Prostate gland (tissue), 2 donors: Measurements from ENCODE around the gene HAND2. TPM values are rescaled to one million over a fixed set of nuclear protein-coding genes. Genes with fewer than 3 reads are reported as not detected.

Experiments
- DNase-seq: peaks from one replicate; pipeline ENCODE4 v3.0.0-alpha.2; 2019; ENCODE audit warnings: low spot score
- H3K27ac ChIP-seq, 2 donors: fragments of 200-600 bp; sonication (generic); 2 replicates each; pipeline ENCODE4 v1.5.1; 2017 to 2019
- H3K27me3 ChIP-seq: fragments of 200-600 bp; sonication (generic); replicated peaks from 2 replicates; pipeline ENCODE4 v1.5.1; 2019; ENCODE audit not compliant: insufficient read depth
- H3K36me3 ChIP-seq, 2 donors: fragments of 200-600 bp; sonication (generic); 1 replicate in 1 of 2; 2 replicates in 1 of 2; pipeline versions ENCODE4 v1.5.1 to v1.8.1; 2017 to 2019
- H3K4me1 ChIP-seq: fragments of 200-600 bp; sonication (generic); replicated peaks from 2 replicates; pipeline ENCODE4 v1.5.1; 2019
- H3K4me3 ChIP-seq, 2 donors: fragments of 200-600 bp; sonication (generic); 2 replicates each; pipeline ENCODE4 v1.5.1; 2017 to 2019
- H3K9me3 ChIP-seq: fragments of 200-600 bp; sonication (generic); 2 replicates; pipeline ENCODE4 v1.5.1; 2017
- POLR2A ChIP-seq: fragments of 450-650 bp; IDR thresholded peaks from one replicate; pipeline ENCODE4 v1.6.1; 2016; ENCODE audit warnings: antibody characterized with exemption, mild to moderate bottlenecking
- POLR2AphosphoS5 ChIP-seq: sonication (generic); formaldehyde crosslinking; IDR thresholded peaks from one replicate; pipeline ENCODE4 v1.6.1; 2017; ENCODE audit warnings: antibody characterized with exemption
- WGBS: methylation state at CpG from one replicate; pipeline ENCODE4 v1.1.5; 2018; 5-methylcytosine and 5-hydroxymethylcytosine counted together
- intact Hi-C: fragments of 100-400 bp; cut with DNase I; formaldehyde crosslinking; loops from one replicate; pipeline ENCODE4 v1.14.2; 2022
- total RNA-seq, 2 donors: library from RNA; depleted of rRNA; stranded (reverse); fragments of >200 nt; gene quantifications; one replicate each; pipeline ENCODE4 v1.1.0, GENCODE V29; 2016
- TF ChIP-seq, protein P1 (sequence below), 4 experiments: fragments of 200-600 bp in 2 of 4; fragments of 450-650 bp in 2 of 4; sonication (generic) in 2 of 4; IDR thresholded peaks; 1 replicate in 3 of 4; 2 replicates in 1 of 4; pipeline ENCODE4 v1.5.1; 2016 to 2019; ENCODE audit warnings: antibody characterized with exemption in 4 of 4, mild to moderate bottlenecking in 2 of 4, moderate library complexity in 2 of 4

The HAND2 gene
- total RNA-seq, 2 donors from 2014 or later: 7.5 TPM; not detected in 1

DNA sequence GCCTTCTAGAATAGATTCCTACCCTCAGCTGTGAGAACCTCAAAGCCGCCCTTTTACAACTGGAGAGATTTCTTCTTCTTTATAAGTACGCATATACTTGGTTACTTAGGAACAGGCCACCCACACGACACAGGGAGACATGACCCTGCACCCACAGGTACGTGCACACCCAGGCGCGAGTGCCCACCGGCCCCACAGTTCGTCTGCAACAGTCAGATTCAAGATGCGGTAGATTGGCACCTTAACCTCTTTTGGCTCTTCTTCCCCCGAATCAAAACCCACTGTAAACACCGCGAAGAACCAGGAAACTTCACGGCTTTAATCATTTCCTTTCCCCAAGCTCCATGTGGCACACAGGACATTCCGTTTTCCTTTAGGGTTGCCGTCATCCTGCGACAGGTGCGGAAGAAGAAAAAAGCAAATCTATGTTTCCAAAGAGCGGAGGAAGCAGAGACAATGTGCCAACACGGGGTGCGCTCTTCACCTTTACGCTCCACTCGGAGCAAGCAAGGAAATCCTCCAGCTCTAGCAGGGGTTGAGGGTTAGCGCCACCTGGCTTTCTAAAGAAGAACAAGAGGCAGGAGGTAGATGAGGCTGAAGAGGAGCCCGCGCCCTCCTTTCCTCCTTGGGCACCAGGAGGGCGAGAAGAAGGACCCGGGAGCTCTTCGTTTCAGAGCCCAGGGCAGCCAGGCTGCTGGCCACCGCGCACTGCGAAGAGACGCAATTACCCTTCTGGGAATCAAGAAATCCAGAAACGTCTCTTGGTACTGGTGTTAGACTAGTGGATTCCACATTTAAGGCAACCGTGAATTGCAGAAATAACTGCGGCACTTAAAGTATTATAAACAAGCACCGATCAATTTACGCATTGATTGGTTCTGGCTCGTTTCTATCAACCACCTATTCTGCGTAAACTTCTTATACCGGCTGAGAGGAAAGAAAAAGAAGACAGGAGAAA lies 35.7 kb downstream of the HAND2 start:
- H3K4me3 ChIP-seq: peak overlapping the region; percentile 1 to 16

DNA sequence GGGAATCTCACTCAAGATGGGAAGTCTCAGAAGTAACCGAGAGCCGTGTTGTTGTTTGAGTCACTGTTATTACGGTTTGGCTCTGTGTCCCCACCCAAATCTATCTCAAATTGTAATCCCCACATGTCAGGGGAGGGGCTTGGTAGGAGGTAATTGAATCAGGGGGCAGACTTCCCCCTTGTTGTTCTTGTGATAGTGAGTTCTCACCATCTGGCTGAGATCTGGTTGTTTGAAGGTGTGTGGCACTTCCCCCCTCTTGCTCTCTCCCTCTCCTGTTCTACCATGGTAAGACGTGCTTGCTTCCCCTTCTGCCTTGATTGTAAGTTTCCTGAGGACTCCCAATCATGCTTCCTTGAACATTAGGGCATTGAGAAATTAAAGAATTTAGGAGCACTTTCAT lies 37.0 kb downstream of the HAND2 start:
- no peak overlapping the region for H3K27ac ChIP-seq
- H3K27me3 ChIP-seq: no peaks in the 10 kb centered on the region
- no peaks in the 10 kb centered on the region for H3K4me1 ChIP-seq
- TF ChIP-seq POLR2A (no peak), POLR2AphosphoS5 (no peak)
- TF ChIP-seq, protein P1, sequence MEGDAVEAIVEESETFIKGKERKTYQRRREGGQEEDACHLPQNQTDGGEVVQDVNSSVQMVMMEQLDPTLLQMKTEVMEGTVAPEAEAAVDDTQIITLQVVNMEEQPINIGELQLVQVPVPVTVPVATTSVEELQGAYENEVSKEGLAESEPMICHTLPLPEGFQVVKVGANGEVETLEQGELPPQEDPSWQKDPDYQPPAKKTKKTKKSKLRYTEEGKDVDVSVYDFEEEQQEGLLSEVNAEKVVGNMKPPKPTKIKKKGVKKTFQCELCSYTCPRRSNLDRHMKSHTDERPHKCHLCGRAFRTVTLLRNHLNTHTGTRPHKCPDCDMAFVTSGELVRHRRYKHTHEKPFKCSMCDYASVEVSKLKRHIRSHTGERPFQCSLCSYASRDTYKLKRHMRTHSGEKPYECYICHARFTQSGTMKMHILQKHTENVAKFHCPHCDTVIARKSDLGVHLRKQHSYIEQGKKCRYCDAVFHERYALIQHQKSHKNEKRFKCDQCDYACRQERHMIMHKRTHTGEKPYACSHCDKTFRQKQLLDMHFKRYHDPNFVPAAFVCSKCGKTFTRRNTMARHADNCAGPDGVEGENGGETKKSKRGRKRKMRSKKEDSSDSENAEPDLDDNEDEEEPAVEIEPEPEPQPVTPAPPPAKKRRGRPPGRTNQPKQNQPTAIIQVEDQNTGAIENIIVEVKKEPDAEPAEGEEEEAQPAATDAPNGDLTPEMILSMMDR (IDR thresholded peaks at IDR 0.05): no peak
- DNase-seq: no peak
- WGBS: 88% methylated on average over 4 of the region's 4 CpGs
- H3K9me3 ChIP-seq: no peaks in the 10 kb centered on the region
- intact Hi-C loops: loop anchor here (5.0 to 10.0 kb wide), 2 partner anchors 71 to 168 kb away; no protein-coding TSS in a partner anchor
- H3K4me3 ChIP-seq: no peak overlapping the region
- H3K36me3 ChIP-seq: no peaks in the 10 kb centered on the region

More for the DNA sequence above, 35.7 kb downstream of the HAND2 start:
- DNase-seq: peak; percentile 47
- Histone ChIP-seq H3K27ac (no peak overlapping the region), H3K36me3 (no peaks in the 10 kb centered on the region), H3K4me1 (no peaks in the 10 kb centered on the region), H3K9me3 (no peaks in the 10 kb centered on the region), H3K27me3 (no peaks in the 10 kb centered on the region)
- intact Hi-C loops: loop anchor here (5.0 to 10.0 kb wide), 2 partner anchors 72 to 169 kb away; no protein-coding TSS in a partner anchor
- 16% methylated on average over 40 of the region's 40 CpGs for WGBS
- TF ChIP-seq POLR2AphosphoS5 (peak; percentile 58), POLR2A (no peak)
- TF ChIP-seq, protein P1 (IDR thresholded peaks at IDR 0.05): peak in 3 of 4 experiments; percentile 58 to 64 (median 59)

DNA sequence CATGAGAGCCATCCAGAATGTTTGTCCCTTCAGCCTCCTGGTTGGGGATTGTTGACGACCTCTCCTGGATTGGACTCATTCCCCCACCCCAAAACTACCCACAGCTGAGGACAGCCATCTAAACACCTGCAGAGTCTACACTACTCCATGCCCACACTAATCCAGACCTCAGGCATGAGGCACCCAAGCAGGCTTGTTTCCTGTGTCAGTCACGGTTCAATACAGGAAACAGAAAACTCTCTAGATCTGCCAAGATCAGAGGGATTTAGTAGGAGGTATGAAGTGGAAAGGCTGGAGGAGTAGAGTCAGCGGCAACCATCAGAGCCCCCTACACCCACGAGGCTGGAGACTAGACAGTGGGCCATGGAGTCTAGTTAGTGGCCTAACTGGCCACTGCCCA lies 37.7 kb downstream of the HAND2 start:
- Histone ChIP-seq H3K27ac (no peak overlapping the region), H3K4me1 (no peaks in the 10 kb centered on the region), H3K36me3 (no peaks in the 10 kb centered on the region), H3K9me3 (no peaks in the 10 kb centered on the region), H3K27me3 (no peaks in the 10 kb centered on the region), H3K4me3 (no peak overlapping the region)
- DNase-seq: no peak
- TF ChIP-seq POLR2A (no peak), POLR2AphosphoS5 (no peak)
- TF ChIP-seq, protein P1 (IDR thresholded peaks at IDR 0.05): no peak
- WGBS: 82% methylated on average over 4 of the region's 4 CpGs
- intact Hi-C loops: loop anchor here (5.0 to 10.0 kb wide), 2 partner anchors 70 to 168 kb away; no protein-coding TSS in a partner anchor

DNA sequence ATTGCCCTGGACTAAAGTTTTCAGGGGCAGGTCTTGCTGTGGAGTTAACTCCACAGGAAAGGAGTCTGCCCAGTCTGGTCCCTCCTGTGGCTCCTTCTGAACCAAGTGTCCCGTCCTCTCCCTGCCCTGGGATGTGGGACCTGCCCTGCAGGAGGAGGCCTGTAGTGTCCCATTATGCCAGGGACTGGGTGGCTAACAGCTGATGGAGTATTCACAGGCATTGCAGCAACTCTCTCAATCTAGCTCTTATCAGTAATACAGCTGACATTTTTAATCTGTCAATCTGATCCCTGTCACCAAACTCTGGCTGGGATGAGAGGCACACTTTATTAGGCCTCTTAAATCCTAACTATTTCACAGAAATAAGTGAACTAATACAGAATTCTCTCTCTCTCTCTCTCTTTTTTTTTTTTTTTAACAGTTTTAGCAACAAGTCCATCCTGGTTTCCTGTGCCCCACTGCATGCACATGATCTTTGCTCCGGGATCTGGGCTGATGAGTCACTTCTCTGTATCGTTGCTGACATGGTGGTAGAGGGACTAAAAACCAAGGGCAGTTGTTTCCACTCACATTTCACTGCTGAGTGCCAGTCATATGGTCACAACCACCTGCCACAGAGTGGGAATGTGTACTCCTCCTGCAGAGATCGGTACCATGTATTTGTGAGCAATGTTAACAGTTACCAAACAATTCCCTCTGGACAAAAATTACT lies 39.1 kb downstream of the HAND2 start:
- 67% methylated on average over 4 of the region's 4 CpGs for WGBS
- H3K27ac ChIP-seq: no peak overlapping the region
- no peaks in the 10 kb centered on the region for H3K4me1 ChIP-seq
- no peak for DNase-seq
- intact Hi-C loops: loop anchor here (5.0 to 10.0 kb wide), 2 partner anchors 69 to 166 kb away; no protein-coding TSS in a partner anchor
- H3K27me3 ChIP-seq: no peaks in the 10 kb centered on the region
- H3K9me3 ChIP-seq: no peaks in the 10 kb centered on the region
- TF ChIP-seq POLR2A (no peak), POLR2AphosphoS5 (no peak)
- TF ChIP-seq, protein P1 (IDR thresholded peaks at IDR 0.05): no peak
- H3K36me3 ChIP-seq: no peaks in the 10 kb centered on the region
- H3K4me3 ChIP-seq: no peak overlapping the region
